SK-N-MC (cell line): ENCODE results near the gene PPFIBP2.

Experiments
- DNase-seq: peaks from one replicate; pipeline ENCODE4 v3.0.0-alpha.2; 2011; ENCODE audit warnings: low read depth, low spot score
- H3K27ac ChIP-seq: fragments of 200-600 bp; sonication (generic); 2 replicates; pipeline ENCODE4 v1.5.1; 2016; ENCODE audit warnings: mixed run types
- H3K36me3 ChIP-seq: fragments of 200-600 bp; sonication (generic); 2 replicates; pipeline ENCODE4 v1.6.1; 2017; ENCODE audit warnings: antibody characterized with exemption, low read length, mixed read lengths; ENCODE audit not compliant: insufficient read depth
- H3K4me3 ChIP-seq: fragments of 200-600 bp; sonication (generic); 2 replicates; pipeline ENCODE4 v1.5.1; 2016
- H3K9ac ChIP-seq: fragments of 200-600 bp; sonication (generic); 2 replicates; pipeline ENCODE4 v1.8.0; 2017; ENCODE audit warnings: mixed run types, mixed read lengths; ENCODE audit not compliant: insufficient read length
- H3K9me3 ChIP-seq: fragments of 200-600 bp; sonication (generic); 2 replicates; pipeline ENCODE4 v1.6.1; 2017; ENCODE audit warnings: low read depth, mild to moderate bottlenecking, antibody characterized with exemption, low read length, moderate library complexity, mixed read lengths
- EZH2 ChIP-seq: fragments of 200-600 bp; sonication (generic); IDR thresholded peaks from one replicate; pipeline ENCODE4 v1.6.1; 2017; ENCODE audit warnings: antibody characterized with exemption
- FOXP2 ChIP-seq: optimal IDR thresholded peaks from 2 replicates; pipeline ENCODE3; 2011; ENCODE audit warnings: mild to moderate bottlenecking, moderate library complexity; ENCODE audit not compliant: insufficient read depth; ENCODE audit errors: extremely low read length, control extremely low read depth
- POLR2AphosphoS5 ChIP-seq: IDR thresholded peaks from 2 replicates; pipeline ENCODE4 v1.6.1; 2012; ENCODE audit warnings: mild to moderate bottlenecking, low read depth, low read length, borderline replicate concordance

PPFIBP2 gene

DNA sequence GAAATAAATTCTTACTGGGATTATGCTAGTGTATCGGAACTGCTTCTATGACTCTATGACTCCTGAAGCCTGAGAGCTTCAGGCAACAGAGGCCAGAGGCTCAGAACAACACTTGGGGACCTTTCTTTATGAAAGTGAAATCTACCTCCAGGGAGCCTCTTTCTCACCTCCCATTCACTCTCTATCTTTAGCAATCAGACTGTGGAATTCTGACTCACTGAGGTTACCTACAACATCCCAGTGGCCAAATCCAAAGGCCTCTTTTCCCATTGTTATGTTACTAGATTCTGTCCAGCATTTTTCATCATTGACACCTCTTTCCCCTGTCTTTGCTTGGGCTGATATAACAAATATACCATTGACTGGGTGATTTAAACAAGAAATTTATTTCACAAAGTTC is 173.6 kb downstream of the PPFIBP2 start:
- Histone ChIP-seq H3K27ac (no peak overlapping the region), H3K9me3 (no peaks in the 10 kb centered on the region), H3K36me3 (no peaks in the 10 kb centered on the region), H3K4me3 (no peak overlapping the region), H3K9ac (no peak overlapping the region)
- no peak for DNase-seq
- TF ChIP-seq POLR2AphosphoS5: no peak
- TF ChIP-seq EZH2: no peak
- TF ChIP-seq FOXP2: no peak

DNA sequence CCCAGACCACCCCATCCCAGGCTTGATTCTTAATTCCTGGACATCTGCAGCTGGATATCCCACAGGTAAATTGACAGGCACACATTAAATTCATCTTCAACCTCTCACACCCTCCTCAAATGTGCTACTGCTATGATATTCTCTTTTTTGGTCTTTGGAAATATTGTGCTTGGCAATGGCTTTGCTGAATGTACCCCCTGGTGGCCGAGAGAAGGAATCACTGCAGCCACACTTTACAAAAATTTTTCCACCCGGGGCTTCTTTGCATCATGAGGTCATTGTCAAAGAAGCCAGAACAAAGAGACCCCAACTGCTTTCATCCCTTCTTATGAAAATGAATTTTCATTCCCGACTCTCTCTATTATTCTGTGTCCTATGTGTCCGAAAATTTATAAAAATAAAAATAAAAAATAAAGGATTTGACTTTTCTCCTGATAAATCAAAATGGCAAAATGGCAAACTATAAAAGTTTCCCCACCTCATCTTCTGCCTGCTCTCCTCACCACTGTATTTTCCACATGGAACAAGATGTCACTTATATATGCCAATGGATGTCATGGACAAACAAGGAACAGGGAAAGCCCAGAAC is 174.5 kb downstream of the PPFIBP2 start:
- no peak overlapping the region for H3K27ac ChIP-seq
- no peaks in the 10 kb centered on the region for H3K9me3 ChIP-seq
- H3K4me3 ChIP-seq: no peak overlapping the region
- DNase-seq: no peak
- H3K9ac ChIP-seq: no peak overlapping the region
- TF ChIP-seq FOXP2: no peak
- H3K36me3 ChIP-seq: no peaks in the 10 kb centered on the region

DNA sequence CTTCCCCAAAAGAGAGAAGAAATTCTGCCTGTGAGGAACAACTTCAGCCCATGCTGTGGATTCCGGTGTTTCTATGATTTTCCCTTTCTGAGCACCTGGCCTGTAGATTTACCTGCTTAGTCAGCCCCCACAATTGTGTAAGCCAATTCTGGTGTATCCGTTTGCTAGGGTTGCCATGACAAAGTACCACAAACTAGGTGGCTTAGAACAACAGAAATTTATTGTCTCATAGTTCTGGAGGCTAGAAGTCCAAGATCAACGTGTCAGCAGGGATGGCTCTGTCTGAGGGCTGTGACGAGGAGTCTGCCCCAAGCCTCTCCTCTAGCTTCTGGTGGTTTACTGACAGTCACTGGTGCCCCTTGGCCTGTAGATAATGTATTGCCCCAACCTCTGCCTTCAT is 175.4 kb downstream of the PPFIBP2 start:
- Histone ChIP-seq H3K4me3 (no peak overlapping the region), H3K9me3 (no peaks in the 10 kb centered on the region), H3K27ac (no peak overlapping the region), H3K9ac (no peak overlapping the region), H3K36me3 (no peaks in the 10 kb centered on the region)
- TF ChIP-seq POLR2AphosphoS5 (no peak), EZH2 (no peak), FOXP2 (no peak)
- DNase-seq: no peak

DNA sequence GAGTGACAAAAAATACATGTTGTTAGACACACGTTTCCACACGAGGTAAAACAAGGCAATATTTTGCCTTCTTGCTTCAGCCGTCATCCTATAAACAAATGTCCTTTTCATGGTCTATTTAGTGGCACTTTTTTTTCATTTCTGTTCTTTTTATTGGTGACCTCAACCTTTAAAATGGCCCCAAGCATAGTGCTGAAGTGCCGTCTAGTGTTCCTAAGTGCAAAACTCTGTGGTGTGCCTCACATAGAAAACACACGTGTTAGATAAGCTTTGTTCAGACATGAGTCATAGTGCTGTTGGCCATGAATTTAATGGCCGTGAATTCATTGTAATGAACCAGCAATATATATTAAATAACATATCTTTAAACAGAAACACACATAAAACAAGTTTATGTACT is 176.8 kb downstream of the PPFIBP2 start:
- H3K9ac ChIP-seq: no peak overlapping the region
- TF ChIP-seq EZH2: no peak
- TF ChIP-seq FOXP2: no peak
- no peak for TF ChIP-seq POLR2AphosphoS5
- H3K4me3 ChIP-seq: no peak overlapping the region
- H3K9me3 ChIP-seq: no peaks in the 10 kb centered on the region
- no peak overlapping the region for H3K27ac ChIP-seq
- no peak for DNase-seq
- no peaks in the 10 kb centered on the region for H3K36me3 ChIP-seq

DNA sequence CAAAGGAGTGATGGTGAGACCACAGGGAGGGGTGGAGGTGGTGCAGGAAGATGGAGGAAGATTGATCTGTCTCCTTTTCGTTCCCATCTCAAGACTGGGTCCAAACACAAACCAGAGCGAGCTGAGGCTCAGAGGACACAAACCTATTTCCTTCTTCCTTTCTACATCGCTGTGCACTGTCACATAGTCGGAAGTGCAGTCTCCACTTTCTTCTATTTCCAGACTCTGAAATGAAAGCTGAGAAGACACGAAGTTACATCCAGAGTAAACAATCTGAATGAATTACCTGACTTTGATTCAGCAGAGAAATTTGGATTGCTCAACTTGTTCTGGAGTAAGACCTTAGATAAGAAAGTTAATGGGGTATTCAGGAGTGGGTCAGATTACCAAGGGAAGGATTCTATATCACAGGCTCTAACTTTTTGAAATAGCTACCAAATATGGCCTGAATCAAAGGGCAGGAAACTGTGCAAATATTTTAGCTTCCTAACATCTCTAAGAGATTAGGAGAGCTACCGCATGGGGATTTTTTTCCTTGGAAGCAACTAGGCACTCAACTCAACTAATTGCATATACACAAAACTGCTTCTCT is 178.1 kb downstream of the PPFIBP2 start:
- Histone ChIP-seq H3K9me3 (no peaks in the 10 kb centered on the region), H3K4me3 (no peak overlapping the region), H3K27ac (no peak overlapping the region), H3K36me3 (no peaks in the 10 kb centered on the region), H3K9ac (no peak overlapping the region)
- TF ChIP-seq FOXP2: no peak
- TF ChIP-seq EZH2: no peak
- TF ChIP-seq POLR2AphosphoS5: no peak
- DNase-seq: no peak

DNA sequence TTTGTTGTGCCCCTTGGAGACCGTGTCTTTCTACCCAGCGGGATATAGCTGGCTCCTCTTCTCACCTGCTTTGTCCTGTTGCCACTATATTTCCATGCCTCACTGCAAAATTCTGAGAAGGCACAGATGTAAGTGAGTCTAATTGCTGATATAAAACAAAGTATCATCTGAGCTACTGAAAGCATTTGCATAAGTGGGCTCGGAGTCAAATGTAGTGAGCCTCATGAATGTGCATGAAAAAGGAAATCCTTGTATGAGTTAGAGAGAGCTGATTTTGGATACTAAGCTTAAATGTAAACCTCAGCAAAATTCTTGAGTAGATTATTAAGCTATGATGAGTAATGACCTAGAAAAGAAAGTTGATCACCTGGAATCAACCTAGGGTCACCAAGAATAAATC is 178.6 kb downstream of the PPFIBP2 start:
- TF ChIP-seq POLR2AphosphoS5: no peak
- TF ChIP-seq FOXP2: no peak
- TF ChIP-seq EZH2: no peak
- Histone ChIP-seq H3K27ac (no peak overlapping the region), H3K9me3 (no peaks in the 10 kb centered on the region), H3K36me3 (no peaks in the 10 kb centered on the region), H3K9ac (no peak overlapping the region), H3K4me3 (no peak overlapping the region)
- no peak for DNase-seq

DNA sequence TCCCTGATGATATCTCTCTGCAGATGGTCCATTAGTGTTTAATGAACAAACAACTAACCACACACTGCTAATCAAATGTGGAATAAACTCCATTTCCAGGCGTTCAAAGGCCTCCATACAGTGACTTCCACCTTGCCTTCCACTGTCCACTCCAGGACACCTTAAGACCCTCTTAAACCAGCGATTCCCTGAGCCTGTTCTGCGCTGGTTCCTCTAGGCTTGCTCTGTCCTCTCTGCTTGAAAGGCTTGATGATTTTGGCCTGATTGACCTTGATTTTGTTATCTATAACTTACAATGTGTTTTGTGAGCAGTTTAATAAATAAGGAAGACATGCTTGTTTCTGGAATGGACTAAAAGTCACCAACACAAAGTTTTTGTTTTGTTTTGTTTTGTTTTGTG is 180.4 kb downstream of the PPFIBP2 start:
- Histone ChIP-seq H3K9ac (no peak overlapping the region), H3K27ac (no peak overlapping the region), H3K36me3 (no peaks in the 10 kb centered on the region), H3K9me3 (no peaks in the 10 kb centered on the region), H3K4me3 (no peak overlapping the region)
- no peak for DNase-seq
- TF ChIP-seq POLR2AphosphoS5: no peak
- no peak for TF ChIP-seq FOXP2
- TF ChIP-seq EZH2: no peak

DNA sequence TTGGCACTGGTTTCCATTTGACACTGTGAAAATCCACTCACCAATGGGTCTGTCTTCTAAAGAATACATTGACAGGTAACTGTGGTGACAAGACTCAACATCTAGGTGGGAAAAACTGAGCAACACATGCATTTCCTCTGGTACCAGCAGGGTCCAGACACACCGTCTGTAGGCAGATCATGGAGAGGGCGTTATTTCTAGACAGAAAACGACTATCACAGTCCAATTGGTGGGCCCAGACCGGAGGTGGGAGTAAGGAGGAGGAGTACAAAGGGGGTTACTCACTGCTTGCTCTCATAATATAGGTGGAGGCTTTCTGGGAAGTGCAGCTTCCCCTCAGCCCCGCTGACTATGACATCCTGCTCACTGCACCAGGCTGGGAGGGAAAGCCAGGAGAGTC is 182.6 kb downstream of the PPFIBP2 start:
- Histone ChIP-seq H3K9ac (no peak overlapping the region), H3K9me3 (no peaks in the 10 kb centered on the region), H3K4me3 (no peak overlapping the region), H3K27ac (no peak overlapping the region), H3K36me3 (no peaks in the 10 kb centered on the region)
- TF ChIP-seq FOXP2 (no peak), EZH2 (no peak), POLR2AphosphoS5 (no peak)
- DNase-seq: no peak
